K562 (cell line): ENCODE results near the gene GTF2A1. TPM values are rescaled to one million over a fixed set of nuclear protein-coding genes. Genes with fewer than 3 reads are reported as not detected.

Experiments used
- ARID2 ChIP-seq: fragments of 450-650 bp; IDR thresholded peaks from 2 replicates; pipeline ENCODE4 v1.6.1; 2017; ENCODE audit warnings: antibody characterized with exemption, mild to moderate bottlenecking
- ATF3 ChIP-seq, 2 experiments: fragments of 450-650 bp in 1 of 2; sonication (generic) in 1 of 2; formaldehyde crosslinking in 1 of 2; IDR thresholded peaks in 1 of 2; conservative IDR thresholded peaks in 1 of 2; 2 replicates each; pipeline versions ENCODE4 v1.6.1 to v1.8.1; 2016 to 2023; ENCODE audit warnings: mild to moderate bottlenecking in 2 of 2, moderate library complexity in 2 of 2, inconsistent platforms in 1 of 2, missing genetic modification reagents in 1 of 2
- CREM ChIP-seq: IDR thresholded peaks from 2 replicates; pipeline ENCODE4 v1.6.1; 2014; ENCODE audit warnings: antibody characterized with exemption, low read depth
- CTCF ChIP-seq, 3 experiments: IDR thresholded peaks in 2 of 3; conservative IDR thresholded peaks in 1 of 3; 2 replicates each; pipeline ENCODE4 v1.5.1; 2011 to 2012; ENCODE audit warnings: low read length in 3 of 3, mild to moderate bottlenecking in 3 of 3, control low read depth in 2 of 3, improper control_type of control experiment in 1 of 3, inconsistent platforms in 1 of 3, low read depth in 1 of 3, mixed read lengths in 1 of 3, moderate library complexity in 1 of 3; ENCODE audit not compliant: insufficient read depth in 2 of 3
- DPF2 ChIP-seq: fragments of 450-650 bp; IDR thresholded peaks from 2 replicates; pipeline ENCODE4 v1.6.1; 2016
- ETV5 ChIP-seq: sonication (generic); formaldehyde crosslinking; IDR thresholded peaks from 2 replicates; pipeline ENCODE4 v1.4.0; 2020; ENCODE audit warnings: low read depth, mild to moderate bottlenecking, missing genetic modification reagents
- GABPB2 ChIP-seq: fragments of 250-450 bp; sonication (Bioruptor Pico); conservative IDR thresholded peaks from 2 replicates; pipeline ENCODE4 v1.5.1; 2021; ENCODE audit warnings: mild to moderate bottlenecking
- MBD2 ChIP-seq: sonication (generic); IDR thresholded peaks from 2 replicates; pipeline ENCODE4 v1.6.1; 2016; ENCODE audit warnings: low read depth, borderline replicate concordance
- MTA3 ChIP-seq: fragments of 450-650 bp; formaldehyde crosslinking; IDR thresholded peaks from 2 replicates; pipeline ENCODE4 v1.6.1; 2017; ENCODE audit warnings: mild to moderate bottlenecking, borderline replicate concordance
- NFE2 ChIP-seq: IDR thresholded peaks from 2 replicates; pipeline ENCODE4 v1.6.1; 2014; ENCODE audit warnings: antibody characterized with exemption, low read depth
- RBFOX2 ChIP-seq: fragments of 200-400 bp; formaldehyde crosslinking; IDR thresholded peaks from 2 replicates; pipeline ENCODE4 v1.6.1; 2017; ENCODE audit warnings: low read depth, mild to moderate bottlenecking, low read length, moderate library complexity
- RBM15 ChIP-seq: fragments of 200-400 bp; formaldehyde crosslinking; IDR thresholded peaks from 2 replicates; pipeline ENCODE4 v1.6.1; 2018; ENCODE audit warnings: mild to moderate bottlenecking, low read length, moderate library complexity; ENCODE audit not compliant: insufficient read depth
- SAFB ChIP-seq: fragments of 200-400 bp; formaldehyde crosslinking; IDR thresholded peaks from 2 replicates; pipeline ENCODE4 v1.6.1; 2017; ENCODE audit warnings: low read depth, low read length, borderline replicate concordance
- THAP12 ChIP-seq: fragments of 250-450 bp; sonication (Bioruptor Pico); IDR thresholded peaks from 2 replicates; pipeline ENCODE4 v1.9.0; 2021; ENCODE audit warnings: mild to moderate bottlenecking, inconsistent platforms
- YY1 ChIP-seq, 3 experiments: IDR thresholded peaks; 2 replicates each; pipeline ENCODE4 v1.6.1; 2011; ENCODE audit warnings: low read length in 2 of 3, mild to moderate bottlenecking in 2 of 3, moderate library complexity in 2 of 3, borderline replicate concordance in 1 of 3, control low read depth in 1 of 3, low read depth in 1 of 3; ENCODE audit not compliant: insufficient read depth in 3 of 3, insufficient replicate concordance in 2 of 3, control insufficient read depth in 1 of 3, insufficient read length in 1 of 3; ENCODE audit errors: extremely low read depth in 1 of 3
- ZNF586 ChIP-seq: fragments of 450-650 bp; formaldehyde crosslinking; conservative IDR thresholded peaks from 2 replicates; pipeline ENCODE4 v1.4.0; 2020; ENCODE audit warnings: mild to moderate bottlenecking, moderate library complexity
- ZNF592 ChIP-seq: fragments of 450-650 bp; IDR thresholded peaks from 2 replicates; pipeline ENCODE4 v1.6.1; 2017; ENCODE audit warnings: antibody characterized with exemption, mild to moderate bottlenecking
- polyA plus RNA-seq, 8 experiments: library from polyadenylated mRNA; depleted of rRNA in 4 of 8; stranded (reverse) in 5 of 8; unstranded in 3 of 8; fragments of >200 nt; fragmentation: Nextera tagmentation in 2 of 8; fragmentation: Illumina TruSeq in 1 of 8; extraction: Ambion mirVana in 2 of 8; extraction: Trizol in 1 of 8; gene quantifications; 2 replicates each; pipeline versions ENCODE4 v1.2.1 to v1.2.3, GENCODE V29; 2011 to 2014; ENCODE audit warnings: inconsistent platforms in 1 of 8, missing spikeins in 1 of 8
- total RNA-seq, 7 experiments: library from RNA; depleted of rRNA in 6 of 7; stranded (reverse); fragments of >200 nt in 6 of 7; fragmentation: Illumina TruSeq in 2 of 7; extraction: Trizol in 2 of 7; gene quantifications; 2 replicates each; pipeline versions ENCODE4 v1.2.1 to v1.2.3, GENCODE V29; 2011 to 2021; ENCODE audit warnings: low replicate concordance in 1 of 7

The GTF2A1 gene
- total and polyA plus RNA-seq, 9 of the 15 experiments (the other 6 are each of a cell fraction or from before 2014, with no cell fraction given), result 3.4 to 22.8 (median 14.7) TPM

GRCh38 chr14:81164167-81164774, 56.5 kb downstream of the GTF2A1 start (continued):
- TF ChIP-seq ATF3 (IDR thresholded peaks at IDR 0.05) (peak; percentile 79), ATF3 (CRISPR knock-in tag; conservative IDR thresholded peaks at IDR 0.05) (no peak), NFE2 (peak; percentile 16; the same call in 1 of the 2 replicates), GABPB2 (CRISPR knock-in tag) (no peak), YY1 (IDR thresholded peaks at IDR 0.05; ENCODE audit: borderline replicate concordance in 1 of 3, control insufficient read depth in 1 of 3, extremely low read depth in 1 of 3, insufficient read depth in 3 of 3, insufficient read length in 1 of 3, insufficient replicate concordance in 2 of 3, low read depth in 1 of 3, low read length in 2 of 3) (peak in 1 of 3 experiments; percentile 69), THAP12 (CRISPR knock-in tag) (no peak), ETV5 (CRISPR knock-in tag) (no peak), SAFB (no peak), RBM15 (no peak), MTA3 (no peak), RBFOX2 (no peak), DPF2 (peak; percentile 48; the same call in 1 of the 2 replicates), CTCF (IDR thresholded peaks at IDR 0.05 in 2 of 3, conservative IDR thresholded peaks at IDR 0.05 in 1 of 3; ENCODE audit: insufficient read depth in 2 of 3, low read depth in 1 of 3, low read length in 3 of 3) (peak; percentile 72 to 75 (median 75)), ARID2 (no peak), MBD2 (no peak), ZNF586 (CRISPR knock-in tag) (no peak), CREM (0 out of 2 replicates have a peak, but pooled peaks have one; percentile 12), ZNF592 (0 out of 2 replicates have a peak, but pooled peaks have one; percentile 33)
